K562 (cell line): ENCODE measurements around the gene CDC20B. TPM values are rescaled to one million over a fixed set of nuclear protein-coding genes. Genes with fewer than 3 reads are reported as not detected.

ENCODE experiments used
- ATAC-seq: fragments of 200-7000 bp; cut with Tn5 transposase; 3 replicates; pipeline ENCODE4 v1.9.1; 2020; ENCODE audit warnings: moderate library complexity
- BruUV-seq: library from RNA; stranded (reverse); fragments of 400-500 nt; replicated peaks from 2 replicates; lab custom pipeline; 2021; lab: Mats Ljungman, UMichigan
- CTCF ChIA-PET: fragments of 300-600 bp; formaldehyde crosslinking; extraction: SDS; loops from one replicate; lab custom pipeline; 2021; ENCODE audit warnings: low intra/inter-chr PET ratio; lab: Yijun Ruan, JAX
- POLR2A ChIA-PET: fragments of 300-600, 350-650 bp; sonication (Branson Sonifier 250); formaldehyde crosslinking; extraction: SDS; loops from one replicate; lab custom pipeline; 2021; ENCODE audit warnings: antibody characterized with exemption, inconsistent platforms; lab: Yijun Ruan, JAX
- DNase-seq, 4 experiments: peaks; one replicate each; pipeline versions ENCODE4 v3.0.0 to v3.0.0-alpha.2; 2011 to 2018; ENCODE audit warnings: low spot score in 3 of 4, mixed read lengths in 3 of 4; ENCODE audit errors: extremely low read depth in 1 of 4
- FAIRE-seq: peaks from 2 replicates; lab custom pipeline; 2011; peaks lifted over from hg19 to GRCh38; lab: Jason Lieb, UNC
- H2AFZ ChIP-seq: 2 replicates; pipeline ENCODE4 v1.6.0; 2011; ENCODE audit warnings: low read depth, low read length, control low read depth, inconsistent platforms
- H3K27ac ChIP-seq: fragments of 200-600 bp; 3 replicates; pipeline ENCODE4 v1.8.0; 2011; ENCODE audit warnings: low read depth, mild to moderate bottlenecking, control low read depth, inconsistent platforms, low read length, moderate library complexity, mixed read lengths; ENCODE audit errors: extremely low read depth
- H3K27me3 ChIP-seq, 2 experiments: fragments of 300-600 bp in 1 of 2; 2 replicates in 1 of 2; 3 replicates in 1 of 2; pipeline versions ENCODE4 v1.6.0 to v1.8.0; 2011; ENCODE audit warnings: inconsistent platforms in 2 of 2, low read length in 2 of 2, mild to moderate bottlenecking in 1 of 2, mixed read lengths in 1 of 2, moderate library complexity in 1 of 2; ENCODE audit not compliant: control insufficient read depth in 2 of 2, insufficient read depth in 2 of 2
- H3K36me3 ChIP-seq: fragments of 300-600 bp; 3 replicates; pipeline ENCODE4 v1.8.0; 2011; ENCODE audit warnings: mild to moderate bottlenecking, low read length, inconsistent platforms; ENCODE audit not compliant: control insufficient read depth, insufficient read depth
- H3K4me1 ChIP-seq, 2 experiments: fragments of 200-600 bp in 1 of 2; replicated peaks in 1 of 2; 2 replicates in 1 of 2; 3 replicates in 1 of 2; pipeline versions ENCODE4 v1.5.1 to v1.8.0; 2011; ENCODE audit warnings: inconsistent platforms in 2 of 2, low read length in 2 of 2, mild to moderate bottlenecking in 1 of 2, mixed read lengths in 1 of 2, moderate library complexity in 1 of 2; ENCODE audit not compliant: control insufficient read depth in 2 of 2, insufficient read depth in 2 of 2
- H3K4me2 ChIP-seq: 2 replicates; pipeline ENCODE4 v1.6.1; 2011; ENCODE audit warnings: low read length, control low read depth, inconsistent platforms, mixed read lengths; ENCODE audit not compliant: insufficient read depth
- H3K4me3 ChIP-seq: fragments of 200-600 bp; sonication (generic), shearing (Covaris generic); 2 replicates; pipeline ENCODE4 v1.5.1; 2016; ENCODE audit warnings: control low read depth, inconsistent platforms
- H3K79me2 ChIP-seq: fragments of 200-600 bp; 3 replicates; pipeline ENCODE4 v1.8.0; 2011; ENCODE audit warnings: low read length, inconsistent platforms; ENCODE audit not compliant: control insufficient read depth, insufficient read depth
- H3K9ac ChIP-seq, 2 experiments: 2 replicates each; pipeline versions ENCODE4 v1.6.0 to v1.6.1; 2011; ENCODE audit warnings: low read depth in 2 of 2, low read length in 2 of 2, control low read depth in 1 of 2, inconsistent platforms in 1 of 2, mild to moderate bottlenecking in 1 of 2, mixed read lengths in 1 of 2; ENCODE audit not compliant: insufficient read depth in 1 of 2
- H3K9me1 ChIP-seq: one replicate; pipeline ENCODE4 v1.6.0; 2011; ENCODE audit warnings: inconsistent platforms, mild to moderate bottlenecking, low read length, moderate library complexity; ENCODE audit not compliant: control insufficient read depth, insufficient read depth
- H3K9me3 ChIP-seq: replicated peaks from 2 replicates; pipeline ENCODE4 v1.5.1; 2011; ENCODE audit warnings: low read depth, low read length, inconsistent platforms; ENCODE audit not compliant: control insufficient read depth, insufficient read depth
- H4K20me1 ChIP-seq: replicated peaks from 2 replicates; pipeline ENCODE4 v1.6.1; 2011; ENCODE audit warnings: low read length, inconsistent platforms, mixed read lengths; ENCODE audit not compliant: control insufficient read depth, insufficient read depth
- ARID3A ChIP-seq: IDR thresholded peaks from 2 replicates; pipeline ENCODE4 v1.6.1; 2012; ENCODE audit warnings: low read depth, low read length, improper control_type of control experiment, borderline replicate concordance
- FOXA1 ChIP-seq: fragments of 450-650 bp; IDR thresholded peaks from 2 replicates; pipeline ENCODE4 v1.6.1; 2016; ENCODE audit warnings: mild to moderate bottlenecking, borderline replicate concordance
- MCM2 ChIP-seq: fragments of 450-650 bp; IDR thresholded peaks from 2 replicates; pipeline ENCODE4 v1.6.1; 2017; ENCODE audit warnings: low read depth, mild to moderate bottlenecking
- MEF2A ChIP-seq: IDR thresholded peaks from 2 replicates; pipeline ENCODE4 v1.6.1; 2011; ENCODE audit warnings: low read depth, mild to moderate bottlenecking, low read length, moderate library complexity; ENCODE audit not compliant: control insufficient read depth
- MIER1 ChIP-seq: fragments of 450-650 bp; IDR thresholded peaks from 2 replicates; pipeline ENCODE4 v1.6.1; 2016; ENCODE audit warnings: antibody characterized with exemption, mild to moderate bottlenecking, low read depth
- MLLT1 ChIP-seq, 2 experiments: fragments of 450-650 bp; IDR thresholded peaks; 2 replicates each; pipeline ENCODE4 v1.6.1; 2016
- NRF1 ChIP-seq, 2 experiments: fragments of 450-650 bp; IDR thresholded peaks in 1 of 2; conservative IDR thresholded peaks in 1 of 2; 2 replicates each; pipeline ENCODE4 v1.6.1; 2014; ENCODE audit warnings: mild to moderate bottlenecking in 2 of 2
- PHF20 ChIP-seq: fragments of 450-650 bp; IDR thresholded peaks from 2 replicates; pipeline ENCODE4 v1.6.1; 2018; ENCODE audit not compliant: partially characterized antibody
- POLR3G ChIP-seq: IDR thresholded peaks from 2 replicates; pipeline ENCODE4 v1.6.1; 2011; ENCODE audit not compliant: insufficient read length, insufficient replicate concordance; ENCODE audit errors: extremely low read depth
- PTTG1 ChIP-seq: fragments of 450-650 bp; IDR thresholded peaks from 2 replicates; pipeline ENCODE4 v1.6.1; 2016; ENCODE audit warnings: low read depth, mild to moderate bottlenecking, missing genetic modification characterization, missing compliant biosample characterization
- SIX5 ChIP-seq, 2 experiments: IDR thresholded peaks; 2 replicates each; pipeline ENCODE4 v1.6.1; 2011; ENCODE audit warnings: low read length in 2 of 2, borderline replicate concordance in 1 of 2, low read depth in 1 of 2, mild to moderate bottlenecking in 1 of 2, moderate library complexity in 1 of 2; ENCODE audit not compliant: insufficient read depth in 1 of 2
- SPI1 ChIP-seq: IDR thresholded peaks from 2 replicates; pipeline ENCODE4 v1.6.1; 2011; ENCODE audit warnings: low read depth, low read length, control low read depth, borderline replicate concordance
- THAP7 ChIP-seq: fragments of 250-450 bp; sonication (Bioruptor Pico); IDR thresholded peaks from 2 replicates; pipeline ENCODE4 v1.5.0; 2021
- TRIM28 ChIP-seq: fragments of 450-650 bp; IDR thresholded peaks from 2 replicates; pipeline ENCODE4 v1.6.1; 2017
- ZBTB12 ChIP-seq: fragments of 250-450 bp; sonication (Bioruptor Pico); IDR thresholded peaks from 2 replicates; pipeline ENCODE4 v1.4.0; 2020
- ZNF280B ChIP-seq: fragments of 250-450 bp; sonication (Bioruptor Pico); IDR thresholded peaks from 2 replicates; pipeline ENCODE4 v1.5.1; 2021; ENCODE audit warnings: mild to moderate bottlenecking
- WGBS: fragments of 100-300 bp; shearing (Covaris generic); methylation state at CpG from one replicate; pipeline ENCODE4 v1.1.6; 2016; ENCODE audit warnings: low coverage, mixed read lengths; ENCODE audit not compliant: insufficient coverage; ENCODE audit errors: missing lambda C conversion rate; 5-methylcytosine and 5-hydroxymethylcytosine counted together
- in situ Hi-C: fragments of 300-500 bp; cut with MboI; formaldehyde crosslinking; loops from 4 replicates; pipeline ENCODE4 v1.15.0; 2018; ENCODE audit warnings: inconsistent platforms, mixed read lengths
- intact Hi-C: fragments of 100-400 bp; cut with micrococcal nuclease; formaldehyde crosslinking; loops from 2 replicates; pipeline ENCODE4 v1.14.2; 2022
- polyA plus RNA-seq, 8 experiments: library from polyadenylated mRNA; depleted of rRNA in 4 of 8; stranded (reverse) in 5 of 8; unstranded in 3 of 8; fragments of >200 nt; fragmentation: Nextera tagmentation in 2 of 8; fragmentation: Illumina TruSeq in 1 of 8; extraction: Ambion mirVana in 2 of 8; extraction: Trizol in 1 of 8; gene quantifications; 2 replicates each; pipeline versions ENCODE4 v1.2.1 to v1.2.3, GENCODE V29; 2011 to 2014; ENCODE audit warnings: inconsistent platforms in 1 of 8, missing spikeins in 1 of 8
- total RNA-seq, 7 experiments: library from RNA; depleted of rRNA in 6 of 7; stranded (reverse); fragments of >200 nt in 6 of 7; fragmentation: Illumina TruSeq in 2 of 7; extraction: Trizol in 2 of 7; gene quantifications; 2 replicates each; pipeline versions ENCODE4 v1.2.1 to v1.2.3, GENCODE V29; 2011 to 2021; ENCODE audit warnings: low replicate concordance in 1 of 7

Gene CDC20B
- total and polyA plus RNA-seq, 9 of the 15 experiments (the other 6 are each of a cell fraction or from before 2014, with no cell fraction given), result 0.04 TPM; not detected in 8

- Histone ChIP-seq H3K9me3 (no peaks in the 10 kb centered on the region), H3K4me3 (no peak overlapping the region), H3K36me3 (no peaks in the 10 kb centered on the region), H3K4me2 (no peak overlapping the region), H3K4me1 (no peaks in the 10 kb centered on the region), H2AFZ (no peak overlapping the region), H3K27ac (no peak overlapping the region), H3K9me1 (no peaks in the 10 kb centered on the region), H3K27me3 (0 out of 5 replicates have a peak, but pooled peaks cover 0 to 5% of the 10 kb centered on the region in 2 experiments), H3K79me2 (no peaks in the 10 kb centered on the region), H3K9ac (no peak overlapping the region), H4K20me1 (0 out of 2 replicates have a peak, but pooled peaks cover 5% of the 10 kb centered on the region)
- no peak for TF ChIP-seq PTTG1
- no peak for TF ChIP-seq FOXA1
- no peak for TF ChIP-seq SIX5 (IDR thresholded peaks at IDR 0.05; ENCODE audit: borderline replicate concordance in 1 of 2, insufficient read depth in 1 of 2, low read depth in 1 of 2, low read length in 2 of 2)
- no peak for TF ChIP-seq NRF1 (conservative IDR thresholded peaks at IDR 0.05 in 1 of 2, IDR thresholded peaks at IDR 0.05 in 1 of 2)
- no peak for TF ChIP-seq SPI1
- no peak for TF ChIP-seq MEF2A
- TF ChIP-seq MIER1, result no peak
- TF ChIP-seq POLR3G, result no peak
- no peak for TF ChIP-seq ZBTB12
- no peak for TF ChIP-seq ARID3A
- no peak for TF ChIP-seq ZNF280B (CRISPR knock-in tag)
- TF ChIP-seq PHF20, result no peak
- TF ChIP-seq THAP7 (CRISPR knock-in tag), result no peak
- no peak for TF ChIP-seq MLLT1 (IDR thresholded peaks at IDR 0.05)
- TF ChIP-seq TRIM28, result no peak
- no peak for TF ChIP-seq MCM2
- BruUV-seq, result no TSS peak
- CTCF ChIA-PET, result no interaction called here
- ATAC-seq (no peak), DNase-seq (no peak), FAIRE-seq (no peak)
- POLR2A ChIA-PET, result no interaction called here
- WGBS, result 0% methylated on average over 1 of the region's 1 CpG
- intact Hi-C loops (no loop called here), in situ Hi-C loops (no loop called here)
These were observed 101.6 kb downstream of the CDC20B start for GRCh38 chr5:55071413-55071812.
